Endothelial cell of umbilical vein (primary cell): ENCODE measurements around the gene OR51V1. TPM values are rescaled to one million over a fixed set of nuclear protein-coding genes. Genes with fewer than 3 reads are reported as not detected.

ENCODE experiments used
- BruUV-seq: library from RNA; stranded (reverse); fragments of 400-500 nt; replicated peaks from 2 replicates; lab custom pipeline; 2021; lab: Mats Ljungman, UMichigan
- CTCF ChIA-PET: fragments of 300-600, 350-600 bp; sonication (Branson Sonifier 250); formaldehyde crosslinking; loops from one replicate; lab custom pipeline; 2021; ENCODE audit warnings: antibody characterized with exemption, inconsistent platforms; lab: Charles Lee
- POLR2A ChIA-PET: fragments of 300-600, 350-600 bp; sonication (Branson Sonifier 250); formaldehyde crosslinking; loops from one replicate; lab custom pipeline; 2021; ENCODE audit warnings: antibody characterized with exemption, inconsistent platforms; lab: Charles Lee
- DNase-seq: peaks from one replicate; pipeline ENCODE4 v3.0.0-alpha.2; 2011; ENCODE audit warnings: low read depth, low spot score
- FAIRE-seq: peaks from 2 replicates; lab custom pipeline; 2011; peaks lifted over from hg19 to GRCh38; lab: Jason Lieb, UNC
- H2AFZ ChIP-seq: 2 replicates; pipeline ENCODE4 v1.6.0; 2012; ENCODE audit warnings: low read depth, low read length, control low read depth, inconsistent platforms
- H3K27ac ChIP-seq: 2 replicates; pipeline ENCODE4 v1.5.1; 2011; ENCODE audit warnings: low read depth, mild to moderate bottlenecking, control low read depth, low read length, moderate library complexity; ENCODE audit not compliant: insufficient read depth
- H3K27me3 ChIP-seq, 2 experiments: 2 replicates each; pipeline versions ENCODE4 v1.6.0 to v1.6.1; 2011; ENCODE audit warnings: low read length in 2 of 2, mixed read lengths in 1 of 2; ENCODE audit not compliant: control insufficient read depth in 2 of 2, insufficient read depth in 2 of 2
- H3K36me3 ChIP-seq, 2 experiments: 2 replicates in 1 of 2; 3 replicates in 1 of 2; pipeline ENCODE4 v1.5.1; 2011; ENCODE audit warnings: low read length in 2 of 2, mild to moderate bottlenecking in 1 of 2, moderate library complexity in 1 of 2; ENCODE audit not compliant: control insufficient read depth in 2 of 2, insufficient read depth in 2 of 2; ENCODE audit errors: extremely low read depth in 1 of 2
- H3K4me1 ChIP-seq: 3 replicates; pipeline ENCODE4 v1.5.1; 2011; ENCODE audit warnings: mild to moderate bottlenecking, low read length; ENCODE audit not compliant: control insufficient read depth, insufficient read depth; ENCODE audit errors: extremely low read depth
- H3K4me2 ChIP-seq: 2 replicates; pipeline ENCODE4 v1.6.1; 2011; ENCODE audit warnings: low read length, control low read depth, mixed read lengths; ENCODE audit not compliant: insufficient read depth
- H3K4me3 ChIP-seq, 3 experiments: fragments of 200-600 bp in 1 of 3; sonication (generic), shearing (Covaris generic) in 1 of 3; replicated peaks in 1 of 3; 2 replicates each; pipeline ENCODE4 v1.5.1; 2011 to 2016; ENCODE audit warnings: control low read depth in 3 of 3, low read length in 3 of 3, mild to moderate bottlenecking in 2 of 3, inconsistent platforms in 1 of 3, low read depth in 1 of 3, moderate library complexity in 1 of 3; ENCODE audit not compliant: insufficient read depth in 1 of 3
- H3K79me2 ChIP-seq: 2 replicates; pipeline ENCODE4 v1.6.0; 2012; ENCODE audit warnings: low read length, inconsistent platforms; ENCODE audit not compliant: control insufficient read depth, insufficient read depth
- H3K9ac ChIP-seq: replicated peaks from 2 replicates; pipeline ENCODE3; 2011; ENCODE audit warnings: low read length, control low read depth; ENCODE audit not compliant: insufficient read depth; ENCODE audit errors: extremely low read depth
- H3K9me1 ChIP-seq: replicated peaks from 3 replicates; pipeline ENCODE4 v1.6.0; 2011; ENCODE audit warnings: mild to moderate bottlenecking, low read length; ENCODE audit not compliant: control insufficient read depth, insufficient read depth; ENCODE audit errors: extremely low read depth
- H3K9me3 ChIP-seq: replicated peaks from 2 replicates; pipeline ENCODE4 v1.5.1; 2012; ENCODE audit warnings: low read length, inconsistent platforms; ENCODE audit not compliant: control insufficient read depth, insufficient read depth
- H4K20me1 ChIP-seq: replicated peaks from 2 replicates; pipeline ENCODE3; 2011; ENCODE audit warnings: mild to moderate bottlenecking, low read length; ENCODE audit not compliant: control insufficient read depth, insufficient read depth; ENCODE audit errors: extremely low read depth
- CTCF ChIP-seq, 2 donors: IDR thresholded peaks; 1 replicate in 1 of 2; 2 replicates in 1 of 2; pipeline ENCODE4 v1.5.1; 2011; ENCODE audit warnings: low read length in 2 of 2, mild to moderate bottlenecking in 2 of 2, moderate library complexity in 2 of 2, control low read depth in 1 of 2, inconsistent platforms in 1 of 2, low read depth in 1 of 2; ENCODE audit not compliant: insufficient read depth in 1 of 2; ENCODE audit errors: extremely low read depth in 1 of 2
- EZH2 ChIP-seq: IDR thresholded peaks from 2 replicates; pipeline ENCODE4 v1.6.1; 2012; ENCODE audit warnings: borderline replicate concordance, low read depth, mild to moderate bottlenecking, moderate library complexity, low read length, inconsistent platforms; ENCODE audit not compliant: severe bottlenecking
- FOS ChIP-seq: IDR thresholded peaks from 2 replicates; pipeline ENCODE4 v1.6.1; 2011; ENCODE audit warnings: mild to moderate bottlenecking, low read length, moderate library complexity, borderline replicate concordance; ENCODE audit not compliant: insufficient read depth
- GATA2 ChIP-seq: IDR thresholded peaks from 2 replicates; pipeline ENCODE4 v1.7.0; 2011; ENCODE audit warnings: low read depth, mild to moderate bottlenecking, moderate library complexity, mixed read lengths, low read length; ENCODE audit not compliant: insufficient read length, insufficient read depth
- JUN ChIP-seq: IDR thresholded peaks from 2 replicates; pipeline ENCODE4 v1.6.1; 2011; ENCODE audit warnings: borderline replicate concordance, low read depth; ENCODE audit not compliant: insufficient read length, insufficient read depth
- MYC ChIP-seq: IDR thresholded peaks from one replicate; pipeline ENCODE4 v1.6.1; 2011; ENCODE audit warnings: mild to moderate bottlenecking, low read depth, low read length
- POLR2A ChIP-seq: IDR thresholded peaks from 2 replicates; pipeline ENCODE4 v1.6.1; 2012; ENCODE audit warnings: low read depth, mild to moderate bottlenecking, control low read depth, low read length
- POLR2AphosphoS5 ChIP-seq: IDR thresholded peaks from 2 replicates; pipeline ENCODE4 v1.6.1; 2012; ENCODE audit warnings: low read depth, mild to moderate bottlenecking, control low read depth, low read length, moderate library complexity; ENCODE audit not compliant: insufficient read depth
- dilution Hi-C: fragments of 300-500 bp; cut with MboI; formaldehyde crosslinking; loops from one replicate; pipeline ENCODE4 v1.15.0; 2019; ENCODE audit warnings: low sequenced_read_pairs; ENCODE audit not compliant: extremely low pct_ligation_motif_present
- intact Hi-C: fragments of 100-400 bp; cut with micrococcal nuclease; formaldehyde crosslinking; loops from one replicate; pipeline ENCODE4 v1.10.0; 2022
- polyA plus RNA-seq, 4 experiments: library from polyadenylated mRNA; depleted of rRNA in 3 of 4; stranded (reverse) in 3 of 4; unstranded in 1 of 4; fragments of >200 nt; gene quantifications; 2 replicates each; pipeline versions ENCODE4 v1.2.1 to v1.2.3, GENCODE V29; 2011 to 2012; ENCODE audit warnings: missing spikeins in 1 of 4
- total RNA-seq: library from RNA; stranded (reverse); gene quantifications from 2 replicates; pipeline ENCODE4 v1.2.3, GENCODE V29; 2021
- TF ChIP-seq, protein P1 (sequence below): IDR thresholded peaks from 2 replicates; pipeline ENCODE4 v1.6.1; 2011; ENCODE audit not compliant: insufficient read depth, insufficient read length

Gene OR51V1
- total and polyA plus RNA-seq, 2 donors (not counting 3 experiments of a cell fraction or from before 2014, with no cell fraction given) = not detected

DNA sequence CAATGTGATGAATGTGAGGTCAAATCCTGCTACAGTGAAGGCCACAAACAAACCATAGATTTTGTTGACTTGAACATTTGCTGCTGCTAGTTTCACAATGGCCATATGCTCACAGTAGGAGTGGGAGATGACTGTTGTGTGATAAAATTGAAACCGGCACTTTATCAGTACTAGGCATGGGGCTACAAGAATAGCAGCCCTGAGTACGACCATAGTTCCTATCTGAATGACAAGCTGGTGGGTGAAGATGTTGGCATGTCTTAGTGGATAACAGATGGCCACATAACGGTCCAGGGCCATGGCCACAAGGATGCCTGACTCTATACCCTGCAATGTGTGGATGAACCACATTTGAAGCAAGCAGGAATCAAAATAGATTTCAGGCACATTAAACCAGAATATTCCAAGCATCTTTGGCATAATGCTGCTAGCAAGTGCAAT is 48.7 kb downstream of the OR51V1 start:
- no peak for FAIRE-seq
- Histone ChIP-seq H2AFZ (no peak overlapping the region), H3K4me1 (no peaks in the 10 kb centered on the region), H3K4me2 (no peak overlapping the region), H3K27me3 (no peaks in the 10 kb centered on the region), H3K9me3 (no peaks in the 10 kb centered on the region), H3K79me2 (no peaks in the 10 kb centered on the region), H3K9me1 (no peaks in the 10 kb centered on the region), H3K27ac (no peak overlapping the region), H3K36me3 (no peaks in the 10 kb centered on the region), H4K20me1 (no peaks in the 10 kb centered on the region), H3K4me3 (no peak overlapping the region), H3K9ac (no peak overlapping the region)
- TF ChIP-seq POLR2AphosphoS5 (no peak), FOS (no peak), MYC (no peak), EZH2 (no peak), POLR2A (no peak), GATA2 (no peak), CTCF (IDR thresholded peaks at IDR 0.05; ENCODE audit: extremely low read depth in 1 of 2, insufficient read depth in 1 of 2, low read depth in 1 of 2, low read length in 2 of 2) (no peak), JUN (no peak)
- TF ChIP-seq, protein P1, sequence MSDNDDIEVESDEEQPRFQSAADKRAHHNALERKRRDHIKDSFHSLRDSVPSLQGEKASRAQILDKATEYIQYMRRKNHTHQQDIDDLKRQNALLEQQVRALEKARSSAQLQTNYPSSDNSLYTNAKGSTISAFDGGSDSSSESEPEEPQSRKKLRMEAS = no peak
- ChIA-PET CTCF (no interaction called here), POLR2A (no interaction called here)
- intact Hi-C loops = no loop called here
- dilution Hi-C loops = no loop called here
- no peak for DNase-seq
- BruUV-seq = no TSS peak

Other genes with a start within 250 kb of the OR51V1 start
- gene OR51A2, start 245.0 kb downstream of the OR51V1 start, total RNA-seq = not detected in 2 replicates
- not detected in 2 replicates for gene OR51A2, start 245.0 kb downstream of the OR51V1 start, polyA plus RNA-seq
- gene OR51L1, start 205.8 kb downstream of the OR51V1 start, total RNA-seq = not detected in 2 replicates
- gene OR51L1, start 205.8 kb downstream of the OR51V1 start, polyA plus RNA-seq = not detected in 2 replicates
- gene OR52J3, start 154.2 kb downstream of the OR51V1 start, total RNA-seq = not detected in 2 replicates
- not detected in 2 replicates for gene OR52J3, start 154.2 kb downstream of the OR51V1 start, polyA plus RNA-seq
- not detected in 2 replicates for gene OR52E2, start 141.1 kb downstream of the OR51V1 start, total RNA-seq
- not detected in 2 replicates for gene OR52E2, start 141.1 kb downstream of the OR51V1 start, polyA plus RNA-seq
- not detected in 2 replicates for gene OR52E1, start 131.1 kb downstream of the OR51V1 start, total RNA-seq
- gene OR52E1, start 131.1 kb downstream of the OR51V1 start, polyA plus RNA-seq = not detected in 2 replicates
- not detected in 2 replicates for gene OR52A5, start 62.3 kb downstream of the OR51V1 start, total RNA-seq
- gene OR52A5, start 62.3 kb downstream of the OR51V1 start, polyA plus RNA-seq = not detected in 2 replicates
- gene OR52A1, start 45.9 kb downstream of the OR51V1 start, total RNA-seq = not detected in 2 replicates
- not detected in 2 replicates for gene OR52A1, start 45.9 kb downstream of the OR51V1 start, polyA plus RNA-seq
- gene HBB, start 26.4 kb upstream of the OR51V1 start, total RNA-seq = not detected in 2 replicates
- not detected in 2 replicates for gene HBB, start 26.4 kb upstream of the OR51V1 start, polyA plus RNA-seq
- not detected in 2 replicates for gene HBD, start 33.8 kb upstream of the OR51V1 start, total RNA-seq
- gene HBD, start 33.8 kb upstream of the OR51V1 start, polyA plus RNA-seq = not detected in 2 replicates
- gene HBG1, start 49.2 kb upstream of the OR51V1 start, total RNA-seq = not detected in 2 replicates
- gene HBG1, start 49.2 kb upstream of the OR51V1 start, polyA plus RNA-seq = 0.72 TPM in 1 of 2 replicates, not detected in the other
- not detected in 2 replicates for gene HBG2, start 54.1 kb upstream of the OR51V1 start, total RNA-seq
- gene HBG2, start 54.1 kb upstream of the OR51V1 start, polyA plus RNA-seq = 1.2 TPM in 1 of 2 replicates, not detected in the other
- gene HBE1, start 69.3 kb upstream of the OR51V1 start, total RNA-seq = not detected in 2 replicates
- gene HBE1, start 69.3 kb upstream of the OR51V1 start, polyA plus RNA-seq = 0.32 and 0.37 TPM in 2 replicates
- not detected in 2 replicates for gene OR51B4, start 101.3 kb upstream of the OR51V1 start, total RNA-seq
- 0.08 TPM in 1 of 2 replicates, not detected in the other for gene OR51B4, start 101.3 kb upstream of the OR51V1 start, polyA plus RNA-seq
- gene OR51B2, start 123.6 kb upstream of the OR51V1 start, total RNA-seq = not detected in 2 replicates
- not detected in 2 replicates for gene OR51B2, start 123.6 kb upstream of the OR51V1 start, polyA plus RNA-seq
- gene OR51B5, start 142.8 kb upstream of the OR51V1 start, total RNA-seq = not detected in 2 replicates
- gene OR51B5, start 142.8 kb upstream of the OR51V1 start, polyA plus RNA-seq = 0.07 TPM in 1 of 2 replicates, not detected in the other
- not detected in 2 replicates for gene OR51B6, start 150.8 kb upstream of the OR51V1 start, total RNA-seq
- not detected in 2 replicates for gene OR51B6, start 150.8 kb upstream of the OR51V1 start, polyA plus RNA-seq
- not detected in 2 replicates for gene OR51M1, start 183.1 kb upstream of the OR51V1 start, total RNA-seq
- gene OR51M1, start 183.1 kb upstream of the OR51V1 start, polyA plus RNA-seq = not detected in 2 replicates
- not detected in 2 replicates for gene OR51Q1, start 221.4 kb upstream of the OR51V1 start, total RNA-seq
- not detected in 2 replicates for gene OR51Q1, start 221.4 kb upstream of the OR51V1 start, polyA plus RNA-seq
- not detected in 2 replicates for gene OR51I1, start 240.8 kb upstream of the OR51V1 start, total RNA-seq
- gene OR51I1, start 240.8 kb upstream of the OR51V1 start, polyA plus RNA-seq = 0.10 TPM in 1 of 2 replicates, not detected in the other
- gene OR51I2, start 248.6 kb upstream of the OR51V1 start, total RNA-seq = not detected in 2 replicates
- gene OR51I2, start 248.6 kb upstream of the OR51V1 start, polyA plus RNA-seq = not detected in 2 replicates